Glomerular visceral epithelial cell (primary cell): ENCODE results near the gene MASP2.
"Not testable (repeated sequence)": the region's sequence is repeated elsewhere in the genome, so short reads cannot be mapped to it uniquely, and the experiment has no call there.

ENCODE experiments used
- DNase-seq: peaks from one replicate; pipeline ENCODE4 v3.0.0-alpha.2; 2016; ENCODE audit errors: extremely low spot score

MASP2 gene

GRCh38 chr1:11037740-11038182, 9.3 kb downstream of the MASP2 start:
- DNase-seq: peak; percentile 81

GRCh38 chr1:11037019-11037739, 9.9 kb downstream of the MASP2 start:
- DNase-seq: not testable (repeated sequence)

- DNase-seq: no peak
Observed at GRCh38 chr1:11031624-11032262, 15.3 kb downstream of the MASP2 start.

GRCh38 chr1:11030865-11031264, 16.2 kb downstream of the MASP2 start:
- no peak for DNase-seq

GRCh38 chr1:11028018-11028417, 19.0 kb downstream of the MASP2 start:
- DNase-seq: no peak

GRCh38 chr1:11027316-11027715, 19.7 kb downstream of the MASP2 start:
- DNase-seq: no peak

GRCh38 chr1:11026903-11027302, 20.1 kb downstream of the MASP2 start:
- no peak for DNase-seq

GRCh38 chr1:11026052-11026451, 21.0 kb downstream of the MASP2 start:
- DNase-seq: no peak

- DNase-seq: no peak
Observed at GRCh38 chr1:11025618-11026017, 21.4 kb downstream of the MASP2 start.

- no peak for DNase-seq
Observed at GRCh38 chr1:11024874-11025203, 22.2 kb downstream of the MASP2 start.

GRCh38 chr1:11024154-11024873, 22.7 kb downstream of the MASP2 start:
- no peak for DNase-seq

- no peak for DNase-seq
Observed at GRCh38 chr1:11023201-11023600, 23.8 kb downstream of the MASP2 start.

GRCh38 chr1:11019971-11020370, 27.1 kb downstream of the MASP2 start:
- no peak for DNase-seq

GRCh38 chr1:11019358-11019757, 27.7 kb downstream of the MASP2 start:
- not testable (repeated sequence) for DNase-seq

- no peak for DNase-seq
Observed at GRCh38 chr1:11013160-11013531, 33.9 kb downstream of the MASP2 start.

GRCh38 chr1:11012260-11013159, 34.5 kb downstream of the MASP2 start, which contains the start of gene TARDBP:
TSS of gene TARDBP (plus strand) at chr1:11012654. CDS start at chr1:11013728, 1,074 bp downstream.
- peak; percentile 92 for DNase-seq

- DNase-seq: no peak
Observed at GRCh38 chr1:11000526-11000925, 46.5 kb downstream of the MASP2 start.

- DNase-seq: no peak
Observed at GRCh38 chr1:10996100-10996499, 50.9 kb downstream of the MASP2 start.

- DNase-seq: no peak
Observed at GRCh38 chr1:10992864-10993263, 54.2 kb downstream of the MASP2 start.

- not testable (repeated sequence) for DNase-seq
Observed at GRCh38 chr1:10992004-10992403, 55.0 kb downstream of the MASP2 start.

- DNase-seq: no peak
Observed at GRCh38 chr1:10990828-10991227, 56.2 kb downstream of the MASP2 start.
